Measurements from ENCODE around the gene KIRREL3.

KIRREL3 gene

DNA sequence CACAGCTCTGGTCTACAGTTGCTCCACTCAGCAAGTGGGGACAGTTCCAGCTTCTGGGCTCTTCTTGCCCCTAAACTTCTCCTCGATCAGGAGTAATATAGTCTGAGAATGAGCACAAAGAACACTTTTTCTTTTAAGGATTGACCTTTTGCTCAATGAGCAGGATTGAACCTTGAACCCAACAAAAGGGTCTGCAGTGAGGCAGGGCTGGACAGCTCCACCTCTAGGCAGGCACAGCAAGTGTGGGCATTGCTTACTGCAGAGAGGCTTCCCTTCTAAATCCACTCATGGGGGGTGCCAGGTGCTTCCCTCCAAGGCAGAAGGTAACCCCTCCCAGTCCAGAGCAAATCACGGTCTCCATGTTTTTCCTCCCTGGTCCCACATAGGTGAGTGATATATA, 365.6 kb downstream of the KIRREL3 start:
- H3K4me3 ChIP-seq (ENCODE audit: insufficient read length, low read depth), result no peak overlapping the region
- H3K9ac ChIP-seq (ENCODE audit: insufficient read length, low read depth), result no peak overlapping the region
- no peaks in the 10 kb centered on the region for H3K36me3 ChIP-seq (ENCODE audit: insufficient read depth, insufficient read length, low read length)
- H3K4me1 ChIP-seq (ENCODE audit: insufficient read depth, insufficient read length), result no peaks in the 10 kb centered on the region
- H3K27me3 ChIP-seq (ENCODE audit: insufficient read depth, insufficient read length), result no peaks in the 10 kb centered on the region
- DNase-seq (ENCODE audit: low read depth, low spot score), result no peak
- no peaks in the 10 kb centered on the region for H3K9me3 ChIP-seq (ENCODE audit: insufficient read depth, low read length)
- no peak for TF ChIP-seq ZNF274 (IDR thresholded peaks at IDR 0.05; ENCODE audit: low read depth, low read length)
- TF ChIP-seq SUZ12 (IDR thresholded peaks at IDR 0.05; ENCODE audit: extremely low read depth, insufficient read depth, insufficient read length), result no peak
- no peak for TF ChIP-seq YY1 (IDR thresholded peaks at IDR 0.05; ENCODE audit: insufficient read depth, insufficient read length)

GRCh38 chr11:126633330-126633729, 367.2 kb downstream of the KIRREL3 start:
- TF ChIP-seq SUZ12 (IDR thresholded peaks at IDR 0.05; ENCODE audit: extremely low read depth, insufficient read depth, insufficient read length) (no peak), YY1 (IDR thresholded peaks at IDR 0.05; ENCODE audit: insufficient read depth, insufficient read length) (no peak), ZNF274 (IDR thresholded peaks at IDR 0.05; ENCODE audit: low read depth, low read length) (no peak)
- H3K36me3 ChIP-seq (ENCODE audit: insufficient read depth, insufficient read length, low read length), result no peaks in the 10 kb centered on the region
- no peak overlapping the region for H3K9ac ChIP-seq (ENCODE audit: insufficient read length, low read depth)
- no peaks in the 10 kb centered on the region for H3K27me3 ChIP-seq (ENCODE audit: insufficient read depth, insufficient read length)
- no peak for DNase-seq (ENCODE audit: low read depth, low spot score)
- H3K4me1 ChIP-seq (ENCODE audit: insufficient read depth, insufficient read length), result no peaks in the 10 kb centered on the region
- H3K9me3 ChIP-seq (ENCODE audit: insufficient read depth, low read length), result no peaks in the 10 kb centered on the region
- no peak overlapping the region for H3K4me3 ChIP-seq (ENCODE audit: insufficient read length, low read depth)

DNA sequence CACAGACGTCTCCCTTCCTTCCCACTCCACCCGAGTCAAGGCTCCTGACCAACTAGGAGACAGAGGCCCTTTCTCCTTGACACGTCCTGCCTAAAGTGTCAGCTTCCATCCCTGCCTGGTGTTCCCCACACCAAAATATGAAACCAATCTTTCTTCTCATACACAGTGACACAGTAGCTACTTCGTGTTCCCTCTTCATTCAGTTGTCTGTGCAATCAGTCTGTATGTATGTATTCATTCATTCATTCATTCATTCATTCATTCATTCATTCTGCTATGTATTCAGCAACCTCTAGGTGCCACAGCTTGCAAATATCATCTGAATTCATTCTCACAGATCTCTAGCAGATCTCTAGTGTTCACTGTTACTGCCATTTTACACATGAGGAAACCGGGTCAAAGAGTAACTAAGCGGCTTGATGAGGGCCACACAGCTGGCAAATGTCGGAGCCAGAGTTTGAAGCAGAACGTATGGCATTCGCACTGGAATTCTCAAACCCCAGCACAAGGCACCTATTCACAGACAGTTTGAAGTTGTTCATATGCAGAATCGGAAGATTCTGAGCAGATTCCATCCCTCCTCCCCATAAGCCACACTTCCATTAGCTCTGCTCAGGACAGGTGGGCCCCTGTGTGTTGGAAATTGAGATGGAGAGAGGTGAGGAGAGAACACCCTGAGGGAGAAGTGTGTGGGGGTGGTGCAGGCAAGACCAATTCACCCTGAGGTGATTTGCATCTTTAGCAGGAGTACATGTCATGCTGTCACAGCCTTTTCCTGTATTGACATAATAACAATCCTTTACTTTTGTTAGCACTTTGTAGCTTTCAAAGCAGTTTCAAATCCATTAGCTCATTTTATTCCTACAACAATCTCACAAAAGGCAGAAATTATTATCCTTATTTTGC, 369.4 kb downstream of the KIRREL3 start:
- Histone ChIP-seq H3K4me3 (ENCODE audit: insufficient read length, low read depth) (no peak overlapping the region), H3K9ac (ENCODE audit: insufficient read length, low read depth) (no peak overlapping the region), H3K9me3 (ENCODE audit: insufficient read depth, low read length) (no peaks in the 10 kb centered on the region), H3K27me3 (ENCODE audit: insufficient read depth, insufficient read length) (no peaks in the 10 kb centered on the region), H3K36me3 (ENCODE audit: insufficient read depth, insufficient read length, low read length) (no peaks in the 10 kb centered on the region), H3K4me1 (ENCODE audit: insufficient read depth, insufficient read length) (no peaks in the 10 kb centered on the region)
- TF ChIP-seq ZNF274 (IDR thresholded peaks at IDR 0.05; ENCODE audit: low read depth, low read length) (no peak), SUZ12 (IDR thresholded peaks at IDR 0.05; ENCODE audit: extremely low read depth, insufficient read depth, insufficient read length) (no peak), YY1 (IDR thresholded peaks at IDR 0.05; ENCODE audit: insufficient read depth, insufficient read length) (no peak)
- DNase-seq (ENCODE audit: low read depth, low spot score), result no peak

DNA sequence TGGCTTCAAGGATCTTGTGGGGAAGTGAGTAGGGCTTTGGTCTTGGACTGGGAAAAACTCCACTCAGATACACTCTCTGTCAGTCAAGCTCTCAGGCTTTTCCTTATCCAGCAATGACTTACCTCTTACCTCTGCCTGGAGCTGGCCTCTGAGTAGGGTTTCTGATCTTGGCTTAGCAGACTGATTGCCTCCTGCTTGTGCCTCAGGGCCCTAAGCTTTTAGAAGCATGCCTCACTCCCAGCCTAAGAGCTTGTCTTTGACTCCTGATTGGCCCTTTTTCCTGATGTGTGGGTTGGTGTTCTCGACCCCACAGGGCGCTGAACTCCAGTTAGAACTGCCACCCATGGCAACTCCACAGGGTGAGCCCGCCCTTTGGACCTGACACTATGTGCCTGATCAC, 370.1 kb downstream of the KIRREL3 start:
- Histone ChIP-seq H3K4me3 (ENCODE audit: insufficient read length, low read depth) (no peak overlapping the region), H3K4me1 (ENCODE audit: insufficient read depth, insufficient read length) (no peaks in the 10 kb centered on the region), H3K9me3 (ENCODE audit: insufficient read depth, low read length) (no peaks in the 10 kb centered on the region), H3K9ac (ENCODE audit: insufficient read length, low read depth) (no peak overlapping the region), H3K36me3 (ENCODE audit: insufficient read depth, insufficient read length, low read length) (no peaks in the 10 kb centered on the region), H3K27me3 (ENCODE audit: insufficient read depth, insufficient read length) (no peaks in the 10 kb centered on the region)
- TF ChIP-seq ZNF274 (IDR thresholded peaks at IDR 0.05; ENCODE audit: low read depth, low read length) (no peak), YY1 (IDR thresholded peaks at IDR 0.05; ENCODE audit: insufficient read depth, insufficient read length) (no peak), SUZ12 (IDR thresholded peaks at IDR 0.05; ENCODE audit: extremely low read depth, insufficient read depth, insufficient read length) (no peak)
- DNase-seq (ENCODE audit: low read depth, low spot score), result no peak

DNA sequence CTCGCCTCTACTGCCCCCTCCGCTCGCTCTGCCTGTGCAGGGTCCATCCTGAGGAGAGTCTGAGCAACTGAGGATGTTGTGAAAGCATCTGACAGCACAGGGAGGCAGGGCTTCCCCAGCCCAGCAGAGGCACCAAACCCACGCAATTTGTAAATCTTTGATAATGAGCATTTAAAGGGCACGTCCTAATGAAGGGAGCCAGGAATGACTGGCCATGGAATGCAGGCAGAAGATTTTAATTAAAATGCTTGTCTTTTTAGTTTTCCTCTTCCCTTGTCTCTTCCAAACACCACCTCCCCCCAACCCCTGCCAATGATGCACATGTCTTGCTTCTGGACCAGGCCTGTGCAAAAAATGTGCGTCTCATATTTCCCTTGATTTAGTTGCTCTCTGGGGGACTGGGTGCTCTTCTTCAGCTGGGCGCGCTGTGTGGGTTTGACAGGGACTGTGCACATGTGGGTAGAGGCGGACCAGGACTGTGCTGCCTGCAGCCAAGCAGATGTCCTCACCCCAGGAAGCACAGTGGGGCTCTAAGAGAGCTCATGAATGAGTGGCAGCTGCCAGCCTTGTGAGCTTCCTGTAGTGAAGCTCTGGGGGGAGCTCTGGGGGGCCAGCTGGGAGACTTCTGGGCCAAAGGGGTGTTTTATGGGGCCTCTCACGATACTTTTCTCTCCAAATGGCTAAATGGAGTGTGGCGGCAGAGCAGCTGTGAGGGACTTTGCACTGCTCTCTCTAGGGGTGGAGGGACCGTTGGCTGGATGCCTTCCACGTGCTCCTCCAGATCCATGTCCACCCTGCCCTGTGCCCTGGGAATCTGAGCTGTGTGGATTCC, 371.6 kb downstream of the KIRREL3 start:
- DNase-seq (ENCODE audit: low read depth, low spot score), result no peak
- TF ChIP-seq ZNF274 (IDR thresholded peaks at IDR 0.05; ENCODE audit: low read depth, low read length) (no peak), SUZ12 (IDR thresholded peaks at IDR 0.05; ENCODE audit: extremely low read depth, insufficient read depth, insufficient read length) (no peak), YY1 (IDR thresholded peaks at IDR 0.05; ENCODE audit: insufficient read depth, insufficient read length) (no peak)
- no peak overlapping the region for H3K4me3 ChIP-seq (ENCODE audit: insufficient read length, low read depth)
- H3K9ac ChIP-seq (ENCODE audit: insufficient read length, low read depth), result no peak overlapping the region
- H3K36me3 ChIP-seq (ENCODE audit: insufficient read depth, insufficient read length, low read length), result no peaks in the 10 kb centered on the region
- H3K4me1 ChIP-seq (ENCODE audit: insufficient read depth, insufficient read length), result no peaks in the 10 kb centered on the region
- H3K9me3 ChIP-seq (ENCODE audit: insufficient read depth, low read length), result no peaks in the 10 kb centered on the region
- no peaks in the 10 kb centered on the region for H3K27me3 ChIP-seq (ENCODE audit: insufficient read depth, insufficient read length)

- Histone ChIP-seq H3K4me1 (ENCODE audit: insufficient read depth, insufficient read length) (no peaks in the 10 kb centered on the region), H3K4me3 (ENCODE audit: insufficient read length, low read depth) (no peak overlapping the region), H3K9me3 (ENCODE audit: insufficient read depth, low read length) (no peaks in the 10 kb centered on the region), H3K36me3 (ENCODE audit: insufficient read depth, insufficient read length, low read length) (no peaks in the 10 kb centered on the region), H3K9ac (ENCODE audit: insufficient read length, low read depth) (no peak overlapping the region), H3K27me3 (ENCODE audit: insufficient read depth, insufficient read length) (no peaks in the 10 kb centered on the region)
- TF ChIP-seq SUZ12 (IDR thresholded peaks at IDR 0.05; ENCODE audit: extremely low read depth, insufficient read depth, insufficient read length) (no peak), YY1 (IDR thresholded peaks at IDR 0.05; ENCODE audit: insufficient read depth, insufficient read length) (no peak), ZNF274 (IDR thresholded peaks at IDR 0.05; ENCODE audit: low read depth, low read length) (no peak)
- no peak for DNase-seq (ENCODE audit: low read depth, low spot score)
Observed at GRCh38 chr11:126628450-126628789, 372.1 kb downstream of the KIRREL3 start.

DNA sequence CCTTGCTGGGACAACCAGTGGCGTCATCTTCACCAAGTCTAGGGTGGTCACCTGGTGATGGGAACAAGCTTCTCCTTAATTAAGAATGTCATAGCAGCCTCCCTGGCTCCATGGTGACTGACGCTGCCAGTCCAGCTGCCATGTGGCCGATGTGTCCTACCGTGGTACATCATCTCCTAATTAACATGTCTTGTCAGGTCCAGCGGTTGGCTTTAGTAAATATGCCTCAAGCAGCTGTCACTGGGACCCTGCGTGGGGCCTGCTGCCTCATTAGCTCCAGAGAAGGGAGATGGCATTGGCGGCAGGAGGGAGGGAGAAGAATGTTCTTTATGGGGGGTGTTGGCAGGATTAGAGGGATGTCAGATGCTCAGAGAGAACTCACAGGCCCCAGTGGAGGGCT, 373.1 kb downstream of the KIRREL3 start:
- H3K4me1 ChIP-seq (ENCODE audit: insufficient read depth, insufficient read length), result no peaks in the 10 kb centered on the region
- H3K27me3 ChIP-seq (ENCODE audit: insufficient read depth, insufficient read length), result no peaks in the 10 kb centered on the region
- no peak for TF ChIP-seq SUZ12 (IDR thresholded peaks at IDR 0.05; ENCODE audit: extremely low read depth, insufficient read depth, insufficient read length)
- TF ChIP-seq YY1 (IDR thresholded peaks at IDR 0.05; ENCODE audit: insufficient read depth, insufficient read length), result no peak
- no peak for TF ChIP-seq ZNF274 (IDR thresholded peaks at IDR 0.05; ENCODE audit: low read depth, low read length)
- no peak overlapping the region for H3K4me3 ChIP-seq (ENCODE audit: insufficient read length, low read depth)
- no peaks in the 10 kb centered on the region for H3K36me3 ChIP-seq (ENCODE audit: insufficient read depth, insufficient read length, low read length)
- no peak for DNase-seq (ENCODE audit: low read depth, low spot score)
- H3K9ac ChIP-seq (ENCODE audit: insufficient read length, low read depth), result no peak overlapping the region
- H3K9me3 ChIP-seq (ENCODE audit: insufficient read depth, low read length), result no peaks in the 10 kb centered on the region

Measured in NT2/D1 (cell line).